ENCODE data around the gene ST3GAL3.

DNA sequence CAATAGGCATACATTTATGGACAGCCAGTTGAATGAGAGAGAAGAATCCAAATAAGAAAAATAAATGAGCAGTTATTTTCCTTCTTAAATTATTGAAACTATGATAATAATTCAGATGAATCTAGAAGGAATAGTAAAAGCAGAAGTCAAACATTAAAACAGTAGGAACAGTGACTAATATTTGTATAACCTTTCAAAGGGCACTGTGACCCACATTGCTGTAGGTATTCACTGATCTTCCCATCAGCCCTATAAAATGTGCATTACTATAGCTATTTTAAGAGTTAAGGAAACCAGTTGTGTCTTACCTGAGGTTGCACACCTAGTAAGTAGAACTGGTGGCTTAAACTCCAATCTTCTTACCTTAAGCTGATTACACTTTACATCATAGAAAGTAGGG is 123.5 kb downstream of the ST3GAL3 start:
- TF ChIP-seq, protein P1, sequence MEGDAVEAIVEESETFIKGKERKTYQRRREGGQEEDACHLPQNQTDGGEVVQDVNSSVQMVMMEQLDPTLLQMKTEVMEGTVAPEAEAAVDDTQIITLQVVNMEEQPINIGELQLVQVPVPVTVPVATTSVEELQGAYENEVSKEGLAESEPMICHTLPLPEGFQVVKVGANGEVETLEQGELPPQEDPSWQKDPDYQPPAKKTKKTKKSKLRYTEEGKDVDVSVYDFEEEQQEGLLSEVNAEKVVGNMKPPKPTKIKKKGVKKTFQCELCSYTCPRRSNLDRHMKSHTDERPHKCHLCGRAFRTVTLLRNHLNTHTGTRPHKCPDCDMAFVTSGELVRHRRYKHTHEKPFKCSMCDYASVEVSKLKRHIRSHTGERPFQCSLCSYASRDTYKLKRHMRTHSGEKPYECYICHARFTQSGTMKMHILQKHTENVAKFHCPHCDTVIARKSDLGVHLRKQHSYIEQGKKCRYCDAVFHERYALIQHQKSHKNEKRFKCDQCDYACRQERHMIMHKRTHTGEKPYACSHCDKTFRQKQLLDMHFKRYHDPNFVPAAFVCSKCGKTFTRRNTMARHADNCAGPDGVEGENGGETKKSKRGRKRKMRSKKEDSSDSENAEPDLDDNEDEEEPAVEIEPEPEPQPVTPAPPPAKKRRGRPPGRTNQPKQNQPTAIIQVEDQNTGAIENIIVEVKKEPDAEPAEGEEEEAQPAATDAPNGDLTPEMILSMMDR (conservative IDR thresholded peaks at IDR 0.05) = no peak
- TF ChIP-seq EZH2 (IDR thresholded peaks at IDR 0.05; ENCODE audit: low read depth) = no peak

All from PC-9 (cell line).